ENCODE results near the gene ZNF283. TPM values are rescaled to one million over a fixed set of nuclear protein-coding genes. Genes with fewer than 3 reads are reported as not detected.

ZNF283 gene
- total and polyA plus RNA-seq, 2 of the 13 experiments (the other 11 are each of a cell fraction or from before 2014, with no cell fraction given), result 2.0 to 11.1 TPM

- FAIRE-seq (no peak), DNase-seq (ENCODE audit: low spot score) (no peak), ATAC-seq (no peak)
- H3K36me3 ChIP-seq (replicated peaks in 1 of 2; ENCODE audit: control insufficient read depth in 1 of 2, insufficient read depth in 2 of 2, low read length in 2 of 2), result peaks cover 11 to 63% of the 10 kb centered on the region in 2 experiments
- no peaks in the 10 kb centered on the region for H3K27me3 ChIP-seq (ENCODE audit: control insufficient read depth in 1 of 2, insufficient read depth in 2 of 2, low read length in 2 of 2)
- no peak for TF ChIP-seq NR2F1 (CRISPR knock-in tag; IDR thresholded peaks at IDR 0.05)
- no peak for TF ChIP-seq STAT6 (CRISPR knock-in tag; IDR thresholded peaks at IDR 0.05; ENCODE audit: borderline replicate concordance)
- TF ChIP-seq ZFP37 (CRISPR knock-in tag; IDR thresholded peaks at IDR 0.05; ENCODE audit: borderline replicate concordance), result no peak
- no peak for TF ChIP-seq ZNF83 (CRISPR knock-in tag; IDR thresholded peaks at IDR 0.05; ENCODE audit: borderline replicate concordance)
- no peak for TF ChIP-seq ZNF362 (CRISPR knock-in tag; IDR thresholded peaks at IDR 0.05; ENCODE audit: borderline replicate concordance)
- no peak for TF ChIP-seq ZNF616 (CRISPR knock-in tag; IDR thresholded peaks at IDR 0.05; ENCODE audit: low read depth)
- no peak for TF ChIP-seq TRIM22 (IDR thresholded peaks at IDR 0.05)
- no peak for TF ChIP-seq ZNF451 (CRISPR knock-in tag; IDR thresholded peaks at IDR 0.05)
- no peak for TF ChIP-seq REPIN1 (CRISPR knock-in tag; IDR thresholded peaks at IDR 0.05; ENCODE audit: borderline replicate concordance, low read depth)
- no peak for TF ChIP-seq ZNF225 (CRISPR knock-in tag; IDR thresholded peaks at IDR 0.05)
- TF ChIP-seq PHF8 (CRISPR knock-in tag; IDR thresholded peaks at IDR 0.05), result no peak
- no peak for TF ChIP-seq KAT8 (CRISPR knock-in tag; IDR thresholded peaks at IDR 0.05)
- no peak for TF ChIP-seq EZH2 (conservative IDR thresholded peaks at IDR 0.05; ENCODE audit: low read depth, low read length)
- no peak for TF ChIP-seq ZNF18 (CRISPR knock-in tag; IDR thresholded peaks at IDR 0.05; ENCODE audit: insufficient replicate concordance)
- no peak for TF ChIP-seq MED8 (CRISPR knock-in tag; IDR thresholded peaks at IDR 0.05; ENCODE audit: insufficient replicate concordance)
- no peak for TF ChIP-seq ZBTB20 (CRISPR knock-in tag; IDR thresholded peaks at IDR 0.05; ENCODE audit: borderline replicate concordance, low read depth)
- TF ChIP-seq DRAP1 (CRISPR knock-in tag; IDR thresholded peaks at IDR 0.05), result no peak
- TF ChIP-seq ZFAT (CRISPR knock-in tag; conservative IDR thresholded peaks at IDR 0.05), result no peak
- no peak overlapping the region for H3K4me2 ChIP-seq (ENCODE audit: low read depth, low read length)
- H3K4me3 ChIP-seq (replicated peaks in 1 of 3; ENCODE audit: insufficient read depth in 1 of 3, low read depth in 2 of 3, low read length in 3 of 3), result no peak overlapping the region
- ChIA-PET POLR2A (no interaction called here), CTCF (ENCODE audit: low intra/inter-chr PET ratio, low total read pairs) (no interaction called here)
- H3K4me1 ChIP-seq (ENCODE audit: insufficient read depth, low read length), result no peaks in the 10 kb centered on the region
- 98% methylated on average over 2 of the region's 2 CpGs for WGBS (ENCODE audit: low lambda C conversion rate)
- intact Hi-C loops (cut with micrococcal nuclease; ENCODE audit: unreplicated experiment) (no loop called here), in situ Hi-C loops (cut with HindIII; ENCODE audit: extremely low pct_ligation_motif_present, low pct_unique_long_range_greater_than_20kb) (no loop called here)
- peaks cover 83% of the 10 kb centered on the region for H3K9me3 ChIP-seq (ENCODE audit: low read length)
- H2AFZ ChIP-seq (ENCODE audit: low read length), result no peak overlapping the region
- no TSS peak for BruUV-seq (replicated peaks)
- H3K79me2 ChIP-seq (ENCODE audit: insufficient read depth, low read length), result no peaks in the 10 kb centered on the region
- H3K9ac ChIP-seq (ENCODE audit: insufficient read depth, low read depth, low read length), result no peak overlapping the region
- H3K27ac ChIP-seq (ENCODE audit: extremely low read length, insufficient read depth, low read length), result no peak overlapping the region
- H4K20me1 ChIP-seq (ENCODE audit: insufficient read depth, low read length), result no peaks in the 10 kb centered on the region
These were observed 14.9 kb downstream of the ZNF283 start for GRCh38 chr19:43842007-43842406.

Measured in HepG2 (cell line).